Measurements from ENCODE around the gene LRRC46. TPM values are rescaled to one million over a fixed set of nuclear protein-coding genes. Genes with fewer than 3 reads are reported as not detected.

LRRC46 gene
- total RNA-seq, 1 donor from 2014 or later = 1.0 TPM

- H3K9me3 Mint-ChIP-seq (ENCODE audit: unreplicated experiment) = no peaks in the 10 kb centered on the region
- no peak for TF ChIP-seq CTCF (IDR thresholded peaks at IDR 0.05; ENCODE audit: unreplicated experiment)
- DNase-seq (ENCODE audit: low spot score) = no peak
- H3K27ac Mint-ChIP-seq (ENCODE audit: unreplicated experiment) = no peak overlapping the region
- H3K4me3 Mint-ChIP-seq (ENCODE audit: unreplicated experiment) = no peak overlapping the region
- no peaks in the 10 kb centered on the region for H3K4me1 Mint-ChIP-seq (ENCODE audit: unreplicated experiment)
- H3K27me3 Mint-ChIP-seq (ENCODE audit: unreplicated experiment) = peaks cover 8% of the 10 kb centered on the region
- peaks cover 6% of the 10 kb centered on the region for H3K36me3 Mint-ChIP-seq (ENCODE audit: low read depth, unreplicated experiment)
Measured at GRCh38 chr17:47801906-47802305, 29.6 kb upstream of the LRRC46 start.

GRCh38 chr17:47802341-47803022 is 29.0 kb upstream of the LRRC46 start:
- Mint-ChIP-seq H3K36me3 (ENCODE audit: low read depth, unreplicated experiment) (peaks cover 12% of the 10 kb centered on the region), H3K9me3 (ENCODE audit: unreplicated experiment) (no peaks in the 10 kb centered on the region), H3K4me3 (ENCODE audit: unreplicated experiment) (no peak overlapping the region), H3K4me1 (ENCODE audit: unreplicated experiment) (no peaks in the 10 kb centered on the region), H3K27ac (ENCODE audit: unreplicated experiment) (no peak overlapping the region), H3K27me3 (ENCODE audit: unreplicated experiment) (peaks cover 6% of the 10 kb centered on the region)
- no peak for TF ChIP-seq CTCF (IDR thresholded peaks at IDR 0.05; ENCODE audit: unreplicated experiment)
- DNase-seq (ENCODE audit: low spot score) = peak; percentile 59

- Mint-ChIP-seq H3K27me3 (ENCODE audit: unreplicated experiment) (peaks cover 7% of the 10 kb centered on the region), H3K9me3 (ENCODE audit: unreplicated experiment) (no peaks in the 10 kb centered on the region), H3K4me1 (ENCODE audit: unreplicated experiment) (no peaks in the 10 kb centered on the region), H3K4me3 (ENCODE audit: unreplicated experiment) (no peak overlapping the region), H3K27ac (ENCODE audit: unreplicated experiment) (no peak overlapping the region), H3K36me3 (ENCODE audit: low read depth, unreplicated experiment) (peaks cover 15% of the 10 kb centered on the region)
- no peak for DNase-seq (ENCODE audit: low spot score)
- no peak for TF ChIP-seq CTCF (IDR thresholded peaks at IDR 0.05; ENCODE audit: unreplicated experiment)
Measured at GRCh38 chr17:47803201-47803600, 28.3 kb upstream of the LRRC46 start.

GRCh38 chr17:47803751-47804150 is 27.7 kb upstream of the LRRC46 start:
- Mint-ChIP-seq H3K27me3 (ENCODE audit: unreplicated experiment) (peaks cover 7% of the 10 kb centered on the region), H3K4me1 (ENCODE audit: unreplicated experiment) (no peaks in the 10 kb centered on the region), H3K9me3 (ENCODE audit: unreplicated experiment) (no peaks in the 10 kb centered on the region), H3K4me3 (ENCODE audit: unreplicated experiment) (no peak overlapping the region), H3K36me3 (ENCODE audit: low read depth, unreplicated experiment) (peaks cover 21% of the 10 kb centered on the region), H3K27ac (ENCODE audit: unreplicated experiment) (no peak overlapping the region)
- DNase-seq (ENCODE audit: low spot score) = no peak
- no peak for TF ChIP-seq CTCF (IDR thresholded peaks at IDR 0.05; ENCODE audit: unreplicated experiment)

GRCh38 chr17:47804461-47804860 is 27.0 kb upstream of the LRRC46 start:
- no peak for TF ChIP-seq CTCF (IDR thresholded peaks at IDR 0.05; ENCODE audit: unreplicated experiment)
- DNase-seq (ENCODE audit: low spot score) = no peak
- no peak overlapping the region for H3K27ac Mint-ChIP-seq (ENCODE audit: unreplicated experiment)
- no peaks in the 10 kb centered on the region for H3K4me1 Mint-ChIP-seq (ENCODE audit: unreplicated experiment)
- no peaks in the 10 kb centered on the region for H3K9me3 Mint-ChIP-seq (ENCODE audit: unreplicated experiment)
- H3K27me3 Mint-ChIP-seq (ENCODE audit: unreplicated experiment) = peaks cover 7% of the 10 kb centered on the region
- peaks cover 25% of the 10 kb centered on the region for H3K36me3 Mint-ChIP-seq (ENCODE audit: low read depth, unreplicated experiment)
- no peak overlapping the region for H3K4me3 Mint-ChIP-seq (ENCODE audit: unreplicated experiment)

Measured in endothelial cell (in vitro differentiated cells).